Measurements from ENCODE around the gene KRTAP10-9.

KRTAP10-9 gene

GRCh38 chr21:44667612-44668011 lies 40.7 kb downstream of the KRTAP10-9 start:
- TF ChIP-seq, protein P1, sequence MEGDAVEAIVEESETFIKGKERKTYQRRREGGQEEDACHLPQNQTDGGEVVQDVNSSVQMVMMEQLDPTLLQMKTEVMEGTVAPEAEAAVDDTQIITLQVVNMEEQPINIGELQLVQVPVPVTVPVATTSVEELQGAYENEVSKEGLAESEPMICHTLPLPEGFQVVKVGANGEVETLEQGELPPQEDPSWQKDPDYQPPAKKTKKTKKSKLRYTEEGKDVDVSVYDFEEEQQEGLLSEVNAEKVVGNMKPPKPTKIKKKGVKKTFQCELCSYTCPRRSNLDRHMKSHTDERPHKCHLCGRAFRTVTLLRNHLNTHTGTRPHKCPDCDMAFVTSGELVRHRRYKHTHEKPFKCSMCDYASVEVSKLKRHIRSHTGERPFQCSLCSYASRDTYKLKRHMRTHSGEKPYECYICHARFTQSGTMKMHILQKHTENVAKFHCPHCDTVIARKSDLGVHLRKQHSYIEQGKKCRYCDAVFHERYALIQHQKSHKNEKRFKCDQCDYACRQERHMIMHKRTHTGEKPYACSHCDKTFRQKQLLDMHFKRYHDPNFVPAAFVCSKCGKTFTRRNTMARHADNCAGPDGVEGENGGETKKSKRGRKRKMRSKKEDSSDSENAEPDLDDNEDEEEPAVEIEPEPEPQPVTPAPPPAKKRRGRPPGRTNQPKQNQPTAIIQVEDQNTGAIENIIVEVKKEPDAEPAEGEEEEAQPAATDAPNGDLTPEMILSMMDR (IDR thresholded peaks at IDR 0.05; ENCODE audit: borderline replicate concordance, control extremely low read depth, extremely low read depth, insufficient read depth, missing control alignments), result no peak
- in situ Hi-C loops (cut with MboI; ENCODE audit: low sequenced_read_pairs, unreplicated experiment), result no loop called here
- DNase-seq (ENCODE audit: low spot score), result no peak

- no peak for DNase-seq (ENCODE audit: low spot score)
- TF ChIP-seq, protein P1 (IDR thresholded peaks at IDR 0.05; ENCODE audit: borderline replicate concordance, control extremely low read depth, extremely low read depth, insufficient read depth, missing control alignments), result no peak
- in situ Hi-C loops (cut with MboI; ENCODE audit: low sequenced_read_pairs, unreplicated experiment), result no loop called here
Observed at GRCh38 chr21:44670642-44671432, 43.9 kb downstream of the KRTAP10-9 start.

DNA sequence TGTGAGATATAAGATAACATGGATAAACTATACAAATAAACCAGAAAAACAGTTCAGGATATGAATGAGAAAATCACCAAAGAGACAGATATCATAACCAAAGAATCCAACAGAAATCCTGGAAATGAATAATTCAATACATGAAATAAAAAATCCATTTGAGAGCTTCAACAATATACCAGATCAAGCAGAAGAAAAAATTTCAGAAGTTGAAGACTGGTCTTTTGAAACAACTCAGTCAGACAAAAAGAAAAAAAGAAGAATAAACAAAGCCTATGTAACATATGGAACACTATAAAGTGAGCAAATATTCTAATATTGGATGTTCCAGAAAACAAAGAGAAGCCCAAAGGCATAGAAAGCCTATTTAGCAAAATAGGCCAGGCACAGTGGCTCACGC lies 45.0 kb downstream of the KRTAP10-9 start:
- TF ChIP-seq, protein P1 (IDR thresholded peaks at IDR 0.05; ENCODE audit: borderline replicate concordance, control extremely low read depth, extremely low read depth, insufficient read depth, missing control alignments), result no peak
- DNase-seq (ENCODE audit: low spot score), result no peak
- in situ Hi-C loops (cut with MboI; ENCODE audit: low sequenced_read_pairs, unreplicated experiment), result no loop called here

- no peak for DNase-seq (ENCODE audit: low spot score)
- in situ Hi-C loops (cut with MboI; ENCODE audit: low sequenced_read_pairs, unreplicated experiment), result no loop called here
Observed at GRCh38 chr21:44677881-44678280, 51.0 kb downstream of the KRTAP10-9 start.

More at GRCh38 chr21:44677881-44678280, 51.0 kb downstream of the KRTAP10-9 start:
- TF ChIP-seq, protein P1 (IDR thresholded peaks at IDR 0.05; ENCODE audit: borderline replicate concordance, control extremely low read depth, extremely low read depth, insufficient read depth, missing control alignments), result no peak
